Testis (tissue), 2 donors: ENCODE measurements around the gene GRIP1.

Source experiments
- POLR2A ChIP-seq: fragments of 450-650 bp; IDR thresholded peaks from one replicate; pipeline ENCODE4 v1.6.1; 2017; ENCODE audit warnings: antibody characterized with exemption, mild to moderate bottlenecking, moderate library complexity
- TF ChIP-seq, protein P1 (sequence below), 3 experiments: fragments of 450-650 bp in 2 of 3; fragments of 200-600 bp in 1 of 3; sonication (generic) in 1 of 3; IDR thresholded peaks; one replicate each; pipeline ENCODE4 v1.5.1; 2016 to 2019; ENCODE audit warnings: antibody characterized with exemption in 3 of 3, mild to moderate bottlenecking in 2 of 3, moderate library complexity in 1 of 3

DNA sequence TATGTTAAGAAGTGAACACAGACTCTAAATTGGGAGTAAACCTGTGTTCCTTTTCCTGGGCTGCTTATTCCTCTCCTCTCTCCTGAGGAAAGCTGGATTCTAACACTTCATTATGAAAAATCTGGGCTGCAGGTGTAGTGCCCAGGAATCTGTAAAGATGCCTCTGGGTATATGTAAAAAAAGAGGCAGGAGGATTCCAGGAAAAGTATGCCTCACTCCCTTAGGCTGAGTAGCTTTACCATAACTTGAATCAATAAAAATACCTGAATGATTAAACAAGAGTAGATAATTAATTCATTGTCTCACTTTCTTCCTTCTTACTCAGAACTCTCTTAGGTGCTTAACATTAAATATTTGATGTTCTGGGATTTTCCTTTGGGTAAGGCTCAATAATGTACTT lies 185.1 kb downstream of the GRIP1 start:
- TF ChIP-seq, protein P1, sequence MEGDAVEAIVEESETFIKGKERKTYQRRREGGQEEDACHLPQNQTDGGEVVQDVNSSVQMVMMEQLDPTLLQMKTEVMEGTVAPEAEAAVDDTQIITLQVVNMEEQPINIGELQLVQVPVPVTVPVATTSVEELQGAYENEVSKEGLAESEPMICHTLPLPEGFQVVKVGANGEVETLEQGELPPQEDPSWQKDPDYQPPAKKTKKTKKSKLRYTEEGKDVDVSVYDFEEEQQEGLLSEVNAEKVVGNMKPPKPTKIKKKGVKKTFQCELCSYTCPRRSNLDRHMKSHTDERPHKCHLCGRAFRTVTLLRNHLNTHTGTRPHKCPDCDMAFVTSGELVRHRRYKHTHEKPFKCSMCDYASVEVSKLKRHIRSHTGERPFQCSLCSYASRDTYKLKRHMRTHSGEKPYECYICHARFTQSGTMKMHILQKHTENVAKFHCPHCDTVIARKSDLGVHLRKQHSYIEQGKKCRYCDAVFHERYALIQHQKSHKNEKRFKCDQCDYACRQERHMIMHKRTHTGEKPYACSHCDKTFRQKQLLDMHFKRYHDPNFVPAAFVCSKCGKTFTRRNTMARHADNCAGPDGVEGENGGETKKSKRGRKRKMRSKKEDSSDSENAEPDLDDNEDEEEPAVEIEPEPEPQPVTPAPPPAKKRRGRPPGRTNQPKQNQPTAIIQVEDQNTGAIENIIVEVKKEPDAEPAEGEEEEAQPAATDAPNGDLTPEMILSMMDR (IDR thresholded peaks at IDR 0.05) = no peak
- no peak for TF ChIP-seq POLR2A
